ENCODE measurements around the gene RUNX1.
A peak's percentile ranks its signal among the peaks of the same experiment; 100 is the strongest.

Gene RUNX1

GRCh38 chr21:34908419-34909055 is 140.6 kb downstream of the RUNX1 start:
- no peak for TF ChIP-seq POLR2AphosphoS5 (IDR thresholded peaks at IDR 0.05; ENCODE audit: low read depth, low read length)
- no peak for TF ChIP-seq TAF1 (IDR thresholded peaks at IDR 0.05; ENCODE audit: borderline replicate concordance, low read depth, low read length)
- no peak for TF ChIP-seq POLR2A (IDR thresholded peaks at IDR 0.05; ENCODE audit: low read depth, low read length)
- DNase-seq (ENCODE audit: insufficient read length) (no peak), FAIRE-seq (no peak)

- FAIRE-seq (peak; percentile 9), DNase-seq (ENCODE audit: insufficient read length) (no peak)
- TF ChIP-seq POLR2AphosphoS5 (IDR thresholded peaks at IDR 0.05; ENCODE audit: low read depth, low read length) (no peak), POLR2A (IDR thresholded peaks at IDR 0.05; ENCODE audit: low read depth, low read length) (no peak), TAF1 (IDR thresholded peaks at IDR 0.05; ENCODE audit: borderline replicate concordance, low read depth, low read length) (no peak)
Measured at GRCh38 chr21:34907461-34908418, 141.4 kb downstream of the RUNX1 start.

- DNase-seq (ENCODE audit: insufficient read length) (no peak), FAIRE-seq (no peak)
- TF ChIP-seq TAF1 (IDR thresholded peaks at IDR 0.05; ENCODE audit: borderline replicate concordance, low read depth, low read length) (no peak), POLR2A (IDR thresholded peaks at IDR 0.05; ENCODE audit: low read depth, low read length) (no peak), POLR2AphosphoS5 (IDR thresholded peaks at IDR 0.05; ENCODE audit: low read depth, low read length) (no peak)
Measured at GRCh38 chr21:34906401-34906800, 142.7 kb downstream of the RUNX1 start.

GRCh38 chr21:34905218-34905537 is 143.9 kb downstream of the RUNX1 start:
- no peak for FAIRE-seq
- DNase-seq (ENCODE audit: insufficient read length): no peak
- TF ChIP-seq POLR2AphosphoS5 (IDR thresholded peaks at IDR 0.05; ENCODE audit: low read depth, low read length): no peak
- no peak for TF ChIP-seq TAF1 (IDR thresholded peaks at IDR 0.05; ENCODE audit: borderline replicate concordance, low read depth, low read length)

GRCh38 chr21:34904526-34905217 is 144.4 kb downstream of the RUNX1 start:
- no peak for DNase-seq (ENCODE audit: insufficient read length)
- FAIRE-seq: no peak
- TF ChIP-seq POLR2A (IDR thresholded peaks at IDR 0.05; ENCODE audit: low read depth, low read length) (no peak), TAF1 (IDR thresholded peaks at IDR 0.05; ENCODE audit: borderline replicate concordance, low read depth, low read length) (no peak), POLR2AphosphoS5 (IDR thresholded peaks at IDR 0.05; ENCODE audit: low read depth, low read length) (no peak)

- no peak for FAIRE-seq
- DNase-seq (ENCODE audit: insufficient read length): no peak
- TF ChIP-seq POLR2A (IDR thresholded peaks at IDR 0.05; ENCODE audit: low read depth, low read length): no peak
- no peak for TF ChIP-seq TAF1 (IDR thresholded peaks at IDR 0.05; ENCODE audit: borderline replicate concordance, low read depth, low read length)
- TF ChIP-seq POLR2AphosphoS5 (IDR thresholded peaks at IDR 0.05; ENCODE audit: low read depth, low read length): no peak
Measured at GRCh38 chr21:34900376-34900775, 148.7 kb downstream of the RUNX1 start.

GRCh38 chr21:34899760-34900159 is 149.3 kb downstream of the RUNX1 start:
- no peak for DNase-seq (ENCODE audit: insufficient read length)
- TF ChIP-seq POLR2AphosphoS5 (IDR thresholded peaks at IDR 0.05; ENCODE audit: low read depth, low read length) (no peak), POLR2A (IDR thresholded peaks at IDR 0.05; ENCODE audit: low read depth, low read length) (no peak), TAF1 (IDR thresholded peaks at IDR 0.05; ENCODE audit: borderline replicate concordance, low read depth, low read length) (no peak)
- FAIRE-seq: no peak

GRCh38 chr21:34899302-34899701 is 149.8 kb downstream of the RUNX1 start:
- no peak for DNase-seq (ENCODE audit: insufficient read length)
- TF ChIP-seq TAF1 (IDR thresholded peaks at IDR 0.05; ENCODE audit: borderline replicate concordance, low read depth, low read length) (no peak), POLR2A (IDR thresholded peaks at IDR 0.05; ENCODE audit: low read depth, low read length) (no peak), POLR2AphosphoS5 (IDR thresholded peaks at IDR 0.05; ENCODE audit: low read depth, low read length) (no peak)
- FAIRE-seq: no peak

GRCh38 chr21:34897828-34898227 is 151.3 kb downstream of the RUNX1 start:
- FAIRE-seq: no peak
- TF ChIP-seq POLR2AphosphoS5 (IDR thresholded peaks at IDR 0.05; ENCODE audit: low read depth, low read length) (no peak), TAF1 (IDR thresholded peaks at IDR 0.05; ENCODE audit: borderline replicate concordance, low read depth, low read length) (no peak), POLR2A (IDR thresholded peaks at IDR 0.05; ENCODE audit: low read depth, low read length) (no peak)
- no peak for DNase-seq (ENCODE audit: insufficient read length)

- no peak for DNase-seq (ENCODE audit: insufficient read length)
- FAIRE-seq: peak; percentile 17
- no peak for TF ChIP-seq TAF1 (IDR thresholded peaks at IDR 0.05; ENCODE audit: borderline replicate concordance, low read depth, low read length)
- TF ChIP-seq POLR2A (IDR thresholded peaks at IDR 0.05; ENCODE audit: low read depth, low read length): no peak
- TF ChIP-seq POLR2AphosphoS5 (IDR thresholded peaks at IDR 0.05; ENCODE audit: low read depth, low read length): no peak
Measured at GRCh38 chr21:34894401-34894800, 154.7 kb downstream of the RUNX1 start.

- no peak for DNase-seq (ENCODE audit: insufficient read length)
Measured at GRCh38 chr21:34892209-34892608, 156.9 kb downstream of the RUNX1 start.

More at GRCh38 chr21:34892209-34892608, 156.9 kb downstream of the RUNX1 start:
- TF ChIP-seq TAF1 (IDR thresholded peaks at IDR 0.05; ENCODE audit: borderline replicate concordance, low read depth, low read length): no peak
- TF ChIP-seq POLR2AphosphoS5 (IDR thresholded peaks at IDR 0.05; ENCODE audit: low read depth, low read length): no peak
- TF ChIP-seq POLR2A (IDR thresholded peaks at IDR 0.05; ENCODE audit: low read depth, low read length): no peak
- FAIRE-seq: peak; percentile 46
